Astrocyte (in vitro differentiated cells and primary cell): ENCODE measurements around the gene IL5.

ENCODE experiments used
- CTCF ChIP-seq: IDR thresholded peaks from 2 replicates; pipeline ENCODE4 v1.5.1; 2011; ENCODE audit warnings: low read depth, mild to moderate bottlenecking, inconsistent platforms, low read length, moderate library complexity; ENCODE audit not compliant: insufficient read depth
- EZH2 ChIP-seq: IDR thresholded peaks from 2 replicates; pipeline ENCODE4 v1.6.1; 2012; ENCODE audit warnings: mild to moderate bottlenecking, low read length, inconsistent platforms; ENCODE audit not compliant: insufficient read depth

GRCh38 chr5:132498686-132499271 lies 44.5 kb downstream of the IL5 start:
- TF ChIP-seq CTCF: no peak
- no peak for TF ChIP-seq EZH2
